CD4-positive, alpha-beta T cell treated with Interleukin-17A for 4 hours (primary cell): ENCODE data around the gene PDZD4.

Experiments
- DNase-seq: peaks from one replicate; pipeline ENCODE4 v3.0.0-alpha.2; 2020; ENCODE audit warnings: mixed read lengths

Gene PDZD4

DNA sequence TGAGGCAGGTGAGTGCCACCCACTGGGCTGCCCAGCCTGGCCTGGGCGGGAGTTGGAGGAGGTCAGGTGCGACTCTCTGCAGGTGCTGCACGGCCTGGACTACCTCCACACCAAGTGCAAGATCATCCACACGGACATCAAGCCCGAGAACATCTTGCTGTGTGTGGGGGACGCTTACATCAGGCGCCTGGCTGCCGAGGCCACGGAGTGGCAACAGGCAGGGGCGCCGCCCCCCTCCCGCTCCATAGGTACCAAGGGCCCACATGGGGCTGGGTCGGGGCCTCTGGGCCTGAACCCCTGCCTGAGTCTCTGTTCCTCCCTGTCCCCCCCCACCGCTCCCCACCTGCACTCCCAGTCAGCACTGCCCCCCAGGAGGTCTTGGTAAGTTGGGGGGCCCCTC is 47.5 kb downstream of the PDZD4 start:
- DNase-seq: no peak

DNA sequence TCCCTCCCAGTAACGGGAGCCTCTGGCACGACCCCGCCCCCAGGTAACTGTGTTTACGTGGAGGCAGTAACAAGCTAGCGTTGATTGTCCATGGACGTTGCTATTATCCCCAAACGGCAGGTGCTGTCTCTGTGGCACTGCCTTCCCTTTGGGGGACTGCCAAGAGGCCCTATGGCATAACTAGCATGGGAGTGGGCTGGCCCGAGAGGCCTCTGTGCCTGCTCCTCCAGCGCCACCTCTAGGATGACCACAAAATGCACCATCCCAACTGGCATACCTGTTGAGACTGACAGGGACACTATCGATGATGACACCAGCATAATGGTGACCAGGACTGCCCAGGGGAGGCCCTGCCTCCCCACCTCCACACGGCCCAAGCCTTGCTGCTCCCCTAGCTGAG is 48.0 kb downstream of the PDZD4 start:
- no peak for DNase-seq

DNA sequence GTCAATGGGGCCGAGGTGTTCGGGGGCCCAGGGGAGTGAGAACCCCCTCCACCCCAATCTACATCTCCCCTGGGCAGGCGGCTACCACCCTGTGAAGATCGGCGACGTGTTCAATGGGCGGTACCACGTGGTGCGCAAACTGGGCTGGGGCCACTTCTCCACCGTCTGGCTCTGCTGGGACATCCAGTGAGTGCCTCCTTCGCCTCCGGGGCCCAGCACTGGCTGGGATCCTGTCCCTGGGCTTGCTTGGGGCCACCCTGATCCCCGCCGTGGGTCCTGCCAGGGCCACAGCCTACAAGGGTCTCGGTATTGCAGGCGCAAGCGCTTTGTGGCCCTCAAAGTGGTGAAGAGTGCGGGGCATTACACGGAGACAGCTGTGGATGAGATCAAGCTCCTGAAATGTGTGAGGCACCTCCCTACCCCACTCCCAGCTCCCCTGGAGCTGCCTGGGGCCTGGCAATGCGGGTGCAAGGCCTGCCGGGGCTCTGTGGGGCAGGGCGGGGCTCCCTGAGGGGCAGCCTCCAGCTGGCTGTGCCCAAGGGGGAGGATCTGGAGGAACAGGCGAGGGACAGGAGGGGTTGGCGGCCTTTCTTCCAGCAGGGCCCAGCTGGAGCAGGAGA is 48.8 kb downstream of the PDZD4 start:
- DNase-seq: no peak

DNA sequence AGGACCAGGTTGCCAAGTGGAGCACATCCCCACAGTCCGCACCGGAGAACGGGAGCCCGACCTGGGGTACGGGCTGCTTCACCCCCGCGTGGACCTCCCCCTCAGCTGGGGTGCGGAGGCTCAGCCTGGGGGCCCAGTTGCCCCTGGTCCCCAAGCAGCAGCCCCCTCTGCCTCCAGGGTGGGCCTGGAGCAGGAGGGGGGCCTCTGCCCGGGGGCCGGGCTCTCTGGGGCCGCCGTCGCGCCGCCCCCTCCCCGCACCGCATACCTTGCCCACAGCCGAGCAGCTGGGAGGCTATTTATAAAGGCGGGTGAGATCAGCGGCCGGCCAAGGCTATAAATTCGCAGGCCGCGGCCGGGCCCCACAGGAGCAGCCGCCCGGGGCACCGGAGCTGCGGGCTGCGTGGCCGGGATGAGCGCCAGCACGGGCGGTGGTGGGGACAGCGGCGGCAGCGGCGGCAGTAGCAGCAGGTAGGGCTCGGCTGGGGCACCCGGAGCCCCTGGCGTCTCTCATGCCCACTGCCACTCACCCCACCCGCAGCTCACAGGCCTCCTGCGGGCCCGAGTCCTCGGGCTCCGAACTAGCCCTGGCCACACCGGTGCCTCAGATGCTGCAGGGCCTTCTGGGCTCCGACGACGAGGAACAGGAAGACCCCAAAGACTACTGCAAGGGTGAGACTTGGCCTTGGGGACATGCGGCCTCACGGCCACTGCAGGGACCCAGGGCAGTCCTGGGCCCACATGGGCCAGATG is 49.5 kb downstream of the PDZD4 start, which contains the start of gene SRPK3:
Gene SRPK3, plus strand, starts transcription at position 364 of the 750 bp plus-strand sequence. Its CDS starts 46 bp downstream, at position 410.
- no peak for DNase-seq

DNA sequence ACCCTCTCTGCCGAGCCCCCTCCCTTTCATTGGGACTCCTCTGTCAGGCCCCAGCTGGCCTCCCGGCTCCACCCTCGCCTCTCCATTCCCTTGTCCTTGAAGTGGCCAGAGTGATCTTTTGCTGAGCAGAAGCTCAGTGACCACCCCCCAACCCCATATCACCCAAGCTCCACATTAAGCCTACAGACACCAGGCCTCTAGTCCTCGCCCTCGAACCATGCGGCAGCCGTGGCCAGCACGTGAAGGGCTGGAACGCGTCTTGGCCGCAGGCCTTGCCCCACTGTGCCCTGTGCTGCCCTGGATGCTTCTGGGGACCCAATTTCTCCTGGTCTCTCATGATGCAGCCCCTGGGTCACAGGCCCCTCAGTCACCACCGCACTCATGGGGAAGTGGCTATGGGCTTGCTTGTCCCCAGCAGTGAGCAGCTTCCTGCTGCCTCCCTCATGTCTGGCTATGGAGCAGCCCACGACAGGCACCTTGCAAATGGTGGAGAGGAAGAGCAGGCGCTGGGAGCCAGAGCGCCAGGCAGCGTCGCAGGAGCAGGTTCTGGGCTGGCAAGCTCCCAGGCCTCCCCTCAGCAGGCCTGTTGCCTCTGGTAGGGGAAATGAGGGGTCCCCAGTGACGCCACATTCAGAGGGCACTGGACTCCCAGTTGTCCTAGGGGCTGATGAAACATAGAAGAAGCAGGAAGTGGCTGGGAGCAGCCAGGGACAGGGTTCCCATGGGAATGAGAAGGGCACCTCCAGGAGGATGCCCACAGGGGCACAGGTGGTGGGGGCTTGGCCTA is 50.3 kb downstream of the PDZD4 start:
- DNase-seq: no peak

DNA sequence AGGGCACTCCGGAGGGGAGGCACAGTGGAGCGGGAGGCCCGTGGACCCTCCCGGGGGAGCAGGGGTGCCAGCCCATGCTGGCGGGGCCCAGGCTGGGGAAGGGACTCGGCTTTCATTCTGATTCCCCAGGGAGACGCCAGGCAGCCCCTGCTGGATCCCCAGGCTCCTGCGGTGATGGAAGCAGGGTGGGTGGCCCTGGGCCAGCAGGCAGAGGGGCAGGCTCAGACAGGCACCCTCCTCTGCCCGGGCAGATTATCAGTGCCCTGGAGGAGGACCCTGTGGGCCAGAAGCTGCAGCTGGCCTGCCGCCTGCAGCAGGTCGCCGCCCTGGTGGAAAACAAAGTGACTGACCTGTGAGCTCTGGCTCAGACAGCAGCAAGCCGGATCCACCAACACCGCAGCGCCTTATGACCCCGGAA is 51.7 kb downstream of the PDZD4 start:
- no peak for DNase-seq

DNA sequence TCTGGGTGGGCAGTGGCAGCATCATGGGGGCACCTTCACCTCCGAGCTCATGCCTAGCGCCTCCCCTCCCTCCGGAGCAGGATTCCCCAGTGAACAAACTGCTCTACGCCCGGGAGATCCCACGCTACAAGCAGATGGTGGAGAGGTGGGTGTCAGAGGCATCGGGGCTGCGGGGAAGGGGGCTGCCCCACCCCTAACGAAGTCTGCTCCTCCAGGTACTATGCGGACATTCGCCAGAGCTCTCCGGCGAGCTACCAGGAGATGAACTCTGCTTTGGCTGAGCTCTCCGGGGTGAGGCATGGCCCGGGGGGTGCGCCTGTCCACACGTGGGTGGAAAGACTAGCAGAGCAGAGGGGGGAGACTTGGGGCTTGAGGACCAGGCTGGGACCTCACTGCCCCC is 52.2 kb downstream of the PDZD4 start:
- no peak for DNase-seq

DNA sequence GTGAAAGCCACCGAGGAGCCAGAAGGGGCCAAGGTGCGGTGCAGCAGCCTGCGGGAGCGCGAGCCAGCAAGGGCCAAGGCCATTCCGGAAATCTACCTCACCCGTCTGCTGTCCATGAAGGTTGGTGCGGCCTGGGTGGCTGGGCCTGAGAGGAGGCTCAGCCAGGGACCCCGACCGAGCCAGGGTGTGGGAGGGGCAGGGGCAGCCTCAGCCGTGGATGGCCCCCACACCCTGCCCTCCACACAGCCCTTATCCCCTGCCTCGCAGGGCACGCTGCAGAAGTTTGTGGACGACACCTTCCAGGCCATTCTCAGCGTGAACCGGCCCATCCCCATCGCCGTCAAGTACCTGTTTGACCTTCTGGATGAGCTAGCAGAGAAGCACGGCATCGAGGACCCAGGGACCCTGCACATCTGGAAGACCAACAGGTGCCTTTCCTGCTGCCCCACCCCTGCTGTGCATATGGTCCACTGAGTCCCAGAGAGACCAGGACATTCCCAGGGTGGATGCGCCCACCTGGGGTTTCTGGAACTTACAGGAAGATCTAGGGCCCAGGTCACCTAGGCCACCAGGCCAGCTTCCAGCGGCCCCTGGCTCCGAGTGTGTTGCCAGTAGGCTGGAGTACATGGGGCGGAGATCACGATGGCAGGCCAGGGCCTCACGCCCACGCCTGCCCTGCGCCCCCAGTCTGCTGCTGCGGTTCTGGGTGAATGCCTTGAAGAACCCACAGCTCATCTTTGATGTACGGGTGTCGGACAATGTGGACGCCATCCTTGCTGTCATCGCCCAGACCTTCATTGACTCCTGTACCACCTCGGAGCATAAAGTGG is 52.9 kb downstream of the PDZD4 start:
- no peak for DNase-seq

DNA sequence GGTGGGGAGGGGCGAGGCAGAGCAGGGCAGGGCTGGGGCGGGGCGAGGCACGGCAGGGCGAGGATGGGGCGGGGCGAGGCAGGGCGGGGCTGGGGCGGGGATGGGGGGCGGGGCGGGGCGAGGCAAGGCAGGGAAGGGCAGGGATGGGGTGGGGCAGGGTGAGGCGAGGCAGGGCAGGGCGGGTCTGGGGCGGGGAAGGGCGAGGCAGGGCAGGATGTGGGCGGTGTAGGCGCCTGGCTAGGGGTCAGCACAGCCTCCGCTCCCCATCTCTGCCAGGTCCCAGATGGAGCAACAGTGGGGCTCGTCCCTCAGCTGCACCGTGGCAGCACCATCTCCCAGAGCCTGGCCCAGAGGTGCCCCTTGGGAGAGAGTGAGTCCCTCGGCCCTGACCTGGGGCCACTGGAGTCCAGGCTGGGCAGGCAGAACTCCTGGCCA is 53.7 kb downstream of the PDZD4 start:
- no peak for DNase-seq

DNA sequence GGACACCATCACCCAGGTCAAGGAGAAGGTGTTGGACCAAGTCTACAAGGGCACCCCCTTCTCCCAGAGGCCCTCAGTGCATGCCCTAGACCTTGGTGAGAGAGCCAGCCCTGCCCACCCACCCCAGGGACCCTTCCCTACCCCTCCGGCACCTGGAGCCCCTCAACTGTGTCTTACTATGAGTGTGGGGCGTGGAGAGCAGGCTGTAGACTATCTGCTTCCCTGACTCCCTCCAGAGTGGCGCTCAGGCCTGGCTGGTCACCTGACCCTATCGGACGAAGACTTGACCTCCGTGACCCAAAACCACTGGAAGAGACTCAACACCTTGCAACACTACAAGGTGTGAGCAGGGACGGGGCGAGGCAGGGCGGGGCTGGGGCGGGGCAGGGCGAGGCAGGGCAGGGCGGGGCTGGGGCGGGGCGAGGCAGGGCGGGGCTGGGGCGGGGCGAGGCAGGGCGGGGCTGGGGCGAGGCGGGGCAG is 54.2 kb downstream of the PDZD4 start:
- no peak for DNase-seq

DNA sequence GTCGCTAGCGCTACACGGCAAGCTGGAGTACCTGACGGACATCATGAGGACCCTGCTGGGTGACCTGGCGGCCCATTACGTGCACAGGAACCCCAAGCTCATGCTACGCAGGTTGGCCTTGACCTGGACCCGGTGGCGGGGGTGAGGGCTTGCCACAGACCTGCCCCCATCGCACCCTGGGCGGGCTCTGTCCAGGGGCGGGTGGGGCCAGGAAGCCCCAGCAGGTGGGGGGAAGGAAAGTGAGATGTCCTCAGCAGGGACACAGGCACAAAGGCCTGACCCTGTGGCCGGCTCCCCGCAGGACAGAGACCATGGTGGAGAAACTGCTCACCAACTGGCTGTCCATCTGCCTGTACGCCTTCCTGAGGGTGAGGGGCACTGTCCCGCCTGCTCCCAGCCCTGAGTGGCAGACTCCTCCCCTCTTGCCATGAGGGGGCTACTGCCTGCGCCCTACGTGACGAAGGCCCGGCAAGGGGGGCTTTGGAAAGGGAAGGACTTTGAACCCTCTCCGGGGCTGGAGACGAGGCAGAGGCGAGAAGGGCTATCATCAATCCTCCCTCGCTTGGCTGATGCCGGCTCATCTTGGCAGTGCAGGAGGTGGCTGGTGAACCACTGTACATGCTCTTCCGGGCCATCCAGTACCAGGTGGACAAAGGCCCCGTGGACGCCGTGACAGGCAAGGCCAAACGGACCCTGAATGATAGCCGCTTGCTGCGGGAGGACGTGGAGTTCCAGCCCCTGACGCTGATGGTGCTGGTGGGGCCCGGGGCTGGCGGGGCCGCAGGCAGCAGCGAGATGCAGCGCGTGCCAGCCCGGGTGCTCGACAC is 54.8 kb downstream of the PDZD4 start:
- peak; percentile 2 for DNase-seq

DNA sequence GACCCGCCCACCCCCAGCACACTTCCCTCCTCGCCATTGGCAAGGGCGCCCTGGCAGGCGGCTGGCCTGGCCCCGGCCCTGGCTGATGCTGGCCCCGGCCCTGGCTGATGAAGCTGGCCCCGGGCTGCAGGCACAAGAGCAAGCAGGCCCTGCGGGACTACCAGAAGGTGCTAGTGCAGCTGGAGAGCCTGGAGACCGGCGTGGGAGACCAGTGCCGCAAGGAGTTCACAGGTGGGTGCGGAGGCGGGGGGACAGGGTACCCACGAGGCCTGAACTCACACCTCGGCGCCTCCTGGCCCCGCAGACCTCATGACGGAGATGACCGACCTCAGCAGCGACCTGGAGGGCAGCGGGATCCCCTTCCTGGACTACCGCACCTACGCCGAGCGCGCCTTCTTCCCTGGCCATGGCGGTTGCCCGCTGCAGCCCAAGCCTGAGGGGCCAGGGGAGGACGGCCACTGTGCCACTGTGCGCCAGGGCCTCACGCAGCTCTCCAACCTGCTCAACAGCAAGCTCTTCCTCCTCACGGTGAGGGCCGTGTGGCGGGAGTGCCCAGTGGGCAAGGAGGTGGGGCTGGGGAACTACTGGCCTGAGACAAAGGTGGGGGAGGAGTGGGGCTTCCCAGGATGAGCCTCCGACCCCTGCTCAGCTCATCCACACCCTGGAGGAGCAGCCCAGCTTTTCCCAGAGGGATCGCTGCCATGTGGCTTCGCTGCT is 55.6 kb downstream of the PDZD4 start:
- peak; percentile 2 for DNase-seq

DNA sequence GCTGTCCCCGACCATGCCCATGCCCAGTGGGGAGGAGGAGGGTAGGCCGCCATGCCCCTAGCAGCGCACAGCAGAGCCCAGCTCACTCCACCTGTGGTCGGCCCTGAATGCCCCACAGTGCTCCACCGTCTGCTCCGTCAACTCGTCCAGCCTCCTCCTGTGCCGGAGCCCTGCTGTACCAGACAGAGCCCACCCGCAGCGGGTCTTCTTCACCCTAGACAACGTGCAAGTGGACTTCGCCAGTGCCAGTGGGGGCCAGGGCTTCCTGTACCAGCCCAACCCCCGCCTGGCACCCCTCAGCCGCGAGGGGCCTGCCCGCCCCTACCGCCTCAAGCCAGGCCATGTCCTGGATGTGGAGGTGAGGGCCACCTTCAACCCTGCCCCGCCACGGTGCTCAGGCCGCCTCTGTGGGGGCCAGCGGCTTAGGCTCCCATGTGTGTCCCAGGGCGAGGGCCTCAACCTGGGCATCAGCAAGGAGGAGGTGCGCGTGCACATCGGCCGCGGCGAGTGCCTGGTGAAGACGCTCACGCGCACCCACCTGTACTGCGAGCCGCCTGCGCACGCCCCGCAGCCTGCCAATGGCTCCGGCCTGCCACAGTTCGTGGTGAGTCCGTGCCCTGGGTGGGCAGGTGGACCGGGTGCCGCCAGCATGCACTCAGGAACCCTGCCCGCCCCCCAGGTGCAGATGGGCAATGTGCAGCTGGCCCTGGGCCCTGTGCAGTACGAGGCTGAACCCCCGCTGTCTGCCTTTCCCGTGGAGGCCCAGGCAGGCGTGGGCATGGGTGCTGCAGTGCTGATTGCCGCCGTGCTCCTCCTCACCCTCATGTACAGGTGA is 56.4 kb downstream of the PDZD4 start:
- no peak for DNase-seq

DNA sequence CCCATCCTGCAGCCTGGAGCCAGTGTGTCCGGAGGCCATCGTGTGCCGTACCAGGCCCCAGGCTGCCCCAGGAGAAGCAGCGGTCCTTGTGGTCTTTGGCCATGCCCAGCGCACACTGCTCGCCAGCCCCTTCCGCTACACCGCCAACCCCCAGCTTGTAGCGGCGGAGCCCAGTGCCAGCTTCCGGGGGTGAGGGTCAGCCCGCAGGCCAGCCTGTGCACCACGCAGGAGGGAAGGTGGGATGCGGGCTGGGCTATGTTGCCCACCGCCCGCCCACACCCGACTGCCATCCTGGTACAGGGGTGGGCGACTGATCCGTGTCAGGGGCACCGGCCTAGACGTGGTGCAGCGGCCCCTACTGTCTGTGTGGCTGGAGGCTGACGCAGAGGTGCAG is 57.1 kb downstream of the PDZD4 start:
- DNase-seq: no peak

DNA sequence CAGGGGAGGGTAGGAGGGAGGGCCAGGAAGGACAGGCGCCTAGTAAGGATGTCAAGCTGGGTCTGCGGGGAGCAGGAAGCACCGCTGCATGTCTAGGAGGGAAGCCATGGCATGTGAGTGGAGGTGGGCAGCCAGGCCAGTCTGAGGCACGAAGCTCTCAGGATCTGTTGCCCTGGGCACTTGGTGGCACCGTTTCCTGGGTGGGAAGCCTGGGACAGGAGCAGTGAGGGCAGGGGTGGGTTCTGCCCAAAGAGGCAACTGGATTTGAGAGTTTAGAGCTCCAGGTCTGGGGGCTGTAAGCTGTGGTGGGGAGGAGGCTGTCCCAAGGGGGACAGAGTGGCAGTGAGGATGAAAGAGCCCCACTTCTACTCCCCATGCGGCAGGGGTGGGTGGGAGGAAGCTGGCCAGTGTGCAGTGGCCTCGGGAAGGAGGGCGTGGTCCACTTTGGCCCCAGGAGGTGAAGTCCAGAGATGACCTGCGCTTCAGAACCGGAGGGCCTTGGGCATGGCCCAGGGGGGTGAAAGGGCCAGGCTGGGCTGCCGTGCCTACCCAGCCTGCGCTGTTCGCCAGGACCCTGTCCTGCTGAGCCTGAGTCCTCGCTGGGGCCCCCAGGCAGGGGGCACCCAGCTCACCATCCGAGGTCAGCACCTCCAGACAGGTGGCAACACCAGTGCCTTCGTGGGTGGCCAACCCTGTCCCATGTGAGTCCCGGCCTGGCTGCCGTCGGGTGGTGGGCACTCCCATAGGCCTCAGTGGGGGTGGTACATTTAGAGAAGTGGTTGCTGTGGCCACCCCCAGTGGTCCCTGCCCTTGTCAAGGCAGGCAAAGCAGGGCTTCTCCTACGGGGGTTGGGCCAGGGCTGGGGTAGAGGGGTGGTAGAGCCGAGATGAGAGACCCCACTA is 57.8 kb downstream of the PDZD4 start:
- DNase-seq: peak; percentile 2

DNA sequence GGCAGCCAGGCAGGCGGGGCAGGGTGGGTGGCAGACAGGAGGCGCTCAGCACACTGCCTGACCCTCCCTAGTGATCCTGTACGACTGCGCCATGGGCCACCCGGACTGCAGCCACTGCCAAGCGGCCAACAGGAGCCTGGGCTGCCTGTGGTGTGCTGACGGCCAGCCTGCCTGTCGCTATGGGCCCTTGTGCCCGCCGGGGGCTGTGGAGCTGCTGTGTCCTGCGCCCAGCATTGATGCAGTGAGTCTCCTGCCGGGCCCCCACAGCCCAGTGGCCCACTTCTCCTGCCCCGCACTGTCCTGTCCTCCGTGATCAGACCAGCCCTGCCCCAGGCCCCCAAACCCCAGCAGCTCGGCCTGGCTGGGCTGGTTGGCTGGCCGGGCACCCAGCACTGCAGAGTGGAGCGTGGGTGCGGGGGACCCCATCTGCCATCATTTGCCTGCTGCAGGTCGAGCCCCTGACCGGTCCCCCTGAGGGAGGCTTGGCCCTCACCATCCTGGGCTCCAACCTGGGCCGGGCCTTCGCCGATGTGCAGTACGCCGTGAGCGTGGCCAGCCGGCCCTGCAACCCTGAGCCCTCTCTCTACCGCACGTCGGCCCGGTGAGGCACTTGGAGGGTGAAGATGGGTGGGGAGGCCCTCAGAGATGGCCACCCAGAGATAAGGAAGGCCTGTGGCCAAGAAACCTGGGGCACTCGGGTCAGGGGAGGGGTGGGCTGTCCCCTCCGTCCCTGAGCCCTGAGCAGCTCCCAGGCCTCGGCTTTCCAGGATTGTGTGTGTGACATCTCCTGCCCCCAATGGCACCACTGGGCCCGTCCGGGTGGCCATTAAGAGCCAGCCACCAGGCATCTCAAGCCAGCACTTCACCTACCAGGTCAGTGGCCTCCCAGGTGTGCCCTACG is 58.7 kb downstream of the PDZD4 start:
- DNase-seq: peak; percentile 2

DNA sequence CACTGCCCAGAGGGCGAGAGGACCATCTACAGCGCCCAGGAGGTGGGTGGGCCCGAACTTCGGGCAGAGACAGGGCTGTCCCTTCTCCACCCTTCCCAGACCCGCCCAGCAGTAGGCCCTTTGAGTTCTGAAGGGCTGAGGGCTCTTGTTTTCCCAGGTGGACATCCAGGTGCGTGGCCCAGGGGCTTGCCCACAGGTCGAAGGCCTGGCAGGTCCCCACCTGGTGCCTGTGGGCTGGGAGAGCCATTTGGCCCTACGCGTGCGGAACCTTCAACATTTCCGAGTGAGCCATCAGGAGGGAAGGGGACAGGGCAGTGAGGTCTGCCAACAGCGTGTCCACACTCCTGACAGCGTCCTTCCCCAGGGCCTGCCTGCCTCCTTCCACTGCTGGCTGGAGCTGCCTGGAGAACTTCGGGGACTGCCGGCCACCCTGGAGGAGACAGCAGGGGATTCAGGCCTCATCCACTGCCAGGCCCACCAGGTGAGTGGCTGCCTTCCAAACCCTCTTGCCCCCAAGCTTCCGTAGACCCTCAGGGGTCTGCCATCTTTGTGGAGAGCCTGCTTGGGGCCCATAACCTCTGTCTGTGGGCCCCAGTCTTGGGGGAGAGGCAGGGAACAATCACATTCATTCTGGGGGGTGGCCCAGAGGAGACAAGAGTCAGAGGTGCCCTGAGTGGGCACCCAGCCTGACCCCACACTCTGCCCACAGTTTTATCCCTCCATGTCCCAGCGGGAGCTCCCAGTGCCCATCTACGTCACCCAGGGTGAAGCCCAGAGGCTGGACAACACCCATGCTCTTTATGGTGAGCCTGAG is 59.5 kb downstream of the PDZD4 start:
- peak; percentile 1 for DNase-seq
